Liver (tissue), 3 donors: ENCODE data around the gene SLC49A3.

ENCODE experiments used
- GABPA ChIP-seq, 2 donors: IDR thresholded peaks in 1 of 2; conservative IDR thresholded peaks in 1 of 2; 2 replicates each; pipeline ENCODE4 v1.6.1; 2016; ENCODE audit warnings: antibody characterized with exemption in 2 of 2, mild to moderate bottlenecking in 1 of 2, moderate library complexity in 1 of 2
- TF ChIP-seq, protein P1 (sequence below): fragments of 150-350 bp; IDR thresholded peaks from 2 replicates; pipeline ENCODE4 v1.5.1; 2017; ENCODE audit warnings: improper control_type of control experiment, low read depth, low read length; ENCODE audit not compliant: missing input control
- donor health status: healthy.
- donor health status: healthy.

DNA sequence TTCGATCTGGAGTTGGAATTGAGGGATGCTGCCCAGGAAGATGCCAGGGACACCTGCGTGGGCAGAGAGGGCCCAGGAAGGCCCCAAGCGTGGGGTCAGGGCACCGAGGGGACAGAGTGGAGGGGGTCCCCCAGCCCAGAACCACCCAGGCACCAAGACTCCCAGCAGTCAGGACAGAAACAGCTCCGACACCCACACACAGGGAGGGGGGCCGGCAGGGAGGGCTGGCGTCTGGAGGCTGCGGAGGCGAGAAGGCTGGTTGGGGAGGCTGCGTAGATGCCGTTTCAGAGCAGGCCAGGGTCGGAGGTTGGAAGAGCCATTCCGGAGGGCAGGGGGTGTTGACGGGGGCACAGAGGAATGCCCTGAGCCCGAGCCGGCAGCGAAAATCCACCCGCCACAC is 38.5 kb downstream of the SLC49A3 start:
- TF ChIP-seq GABPA (IDR thresholded peaks at IDR 0.05 in 1 of 2, conservative IDR thresholded peaks at IDR 0.05 in 1 of 2) = no peak
- TF ChIP-seq, protein P1, sequence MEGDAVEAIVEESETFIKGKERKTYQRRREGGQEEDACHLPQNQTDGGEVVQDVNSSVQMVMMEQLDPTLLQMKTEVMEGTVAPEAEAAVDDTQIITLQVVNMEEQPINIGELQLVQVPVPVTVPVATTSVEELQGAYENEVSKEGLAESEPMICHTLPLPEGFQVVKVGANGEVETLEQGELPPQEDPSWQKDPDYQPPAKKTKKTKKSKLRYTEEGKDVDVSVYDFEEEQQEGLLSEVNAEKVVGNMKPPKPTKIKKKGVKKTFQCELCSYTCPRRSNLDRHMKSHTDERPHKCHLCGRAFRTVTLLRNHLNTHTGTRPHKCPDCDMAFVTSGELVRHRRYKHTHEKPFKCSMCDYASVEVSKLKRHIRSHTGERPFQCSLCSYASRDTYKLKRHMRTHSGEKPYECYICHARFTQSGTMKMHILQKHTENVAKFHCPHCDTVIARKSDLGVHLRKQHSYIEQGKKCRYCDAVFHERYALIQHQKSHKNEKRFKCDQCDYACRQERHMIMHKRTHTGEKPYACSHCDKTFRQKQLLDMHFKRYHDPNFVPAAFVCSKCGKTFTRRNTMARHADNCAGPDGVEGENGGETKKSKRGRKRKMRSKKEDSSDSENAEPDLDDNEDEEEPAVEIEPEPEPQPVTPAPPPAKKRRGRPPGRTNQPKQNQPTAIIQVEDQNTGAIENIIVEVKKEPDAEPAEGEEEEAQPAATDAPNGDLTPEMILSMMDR = no peak
